Measurements from ENCODE around the gene POPDC2.
"Not testable (repeated sequence)": the region's sequence is repeated elsewhere in the genome, so short reads cannot be mapped to it uniquely, and the experiment has no call there.

POPDC2 gene, protein sequence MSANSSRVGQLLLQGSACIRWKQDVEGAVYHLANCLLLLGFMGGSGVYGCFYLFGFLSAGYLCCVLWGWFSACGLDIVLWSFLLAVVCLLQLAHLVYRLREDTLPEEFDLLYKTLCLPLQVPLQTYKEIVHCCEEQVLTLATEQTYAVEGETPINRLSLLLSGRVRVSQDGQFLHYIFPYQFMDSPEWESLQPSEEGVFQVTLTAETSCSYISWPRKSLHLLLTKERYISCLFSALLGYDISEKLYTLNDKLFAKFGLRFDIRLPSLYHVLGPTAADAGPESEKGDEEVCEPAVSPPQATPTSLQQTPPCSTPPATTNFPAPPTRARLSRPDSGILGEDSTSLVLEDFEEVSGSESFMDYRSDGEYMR

DNA sequence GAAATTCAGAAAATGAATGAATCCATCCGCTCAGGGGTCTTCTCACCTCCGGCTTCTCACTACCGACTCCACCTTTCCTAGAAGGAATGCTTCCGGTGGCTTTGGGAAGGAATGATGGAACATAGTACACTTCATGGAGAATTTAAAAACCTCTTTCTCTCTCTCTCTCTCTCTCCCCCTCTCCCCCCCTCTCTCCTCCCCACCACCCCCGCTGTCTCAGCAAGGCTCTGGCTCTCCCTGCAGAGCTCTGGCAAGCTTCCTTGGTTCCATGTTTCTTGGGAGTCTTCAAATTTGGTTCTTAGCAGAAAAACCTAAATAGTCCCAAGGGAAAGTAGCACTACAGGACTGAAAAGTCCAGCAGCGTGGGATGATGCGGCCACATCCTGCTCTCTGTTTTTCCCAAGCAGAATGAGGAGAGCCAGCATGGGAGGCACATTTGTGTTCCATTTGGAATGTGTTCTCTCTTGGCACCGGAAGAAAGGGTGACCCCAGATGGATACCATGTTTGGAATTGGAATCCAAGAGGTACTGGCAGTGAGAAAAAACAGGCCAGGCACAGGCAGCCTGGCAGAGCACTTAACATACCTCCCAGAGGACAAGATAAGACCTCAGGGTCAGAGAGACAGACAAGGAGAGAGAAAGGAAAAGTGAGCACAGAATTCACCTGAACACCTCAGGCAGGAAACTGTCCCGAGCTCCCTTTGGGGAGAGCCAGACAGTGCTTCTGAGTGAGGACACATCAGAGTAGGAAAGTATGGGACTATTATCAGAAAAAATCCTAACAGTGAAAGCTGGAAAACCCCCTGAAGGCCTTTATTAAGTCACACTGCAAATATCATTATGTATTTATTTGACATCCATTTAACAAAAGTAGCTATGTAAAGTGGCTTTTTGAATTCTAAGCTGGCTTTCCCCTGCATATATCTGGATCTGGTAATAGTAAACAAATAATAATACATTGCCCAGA, at the start of gene POPDC2:
Gene POPDC2 (minus strand): TSS at position 116 of the 967 bp plus-strand sequence. CDS start 166 bp downstream, outside the sequence.
- no peak for DNase-seq (ENCODE audit: extremely low read depth in 1 of 2, low read depth in 1 of 2)

DNA sequence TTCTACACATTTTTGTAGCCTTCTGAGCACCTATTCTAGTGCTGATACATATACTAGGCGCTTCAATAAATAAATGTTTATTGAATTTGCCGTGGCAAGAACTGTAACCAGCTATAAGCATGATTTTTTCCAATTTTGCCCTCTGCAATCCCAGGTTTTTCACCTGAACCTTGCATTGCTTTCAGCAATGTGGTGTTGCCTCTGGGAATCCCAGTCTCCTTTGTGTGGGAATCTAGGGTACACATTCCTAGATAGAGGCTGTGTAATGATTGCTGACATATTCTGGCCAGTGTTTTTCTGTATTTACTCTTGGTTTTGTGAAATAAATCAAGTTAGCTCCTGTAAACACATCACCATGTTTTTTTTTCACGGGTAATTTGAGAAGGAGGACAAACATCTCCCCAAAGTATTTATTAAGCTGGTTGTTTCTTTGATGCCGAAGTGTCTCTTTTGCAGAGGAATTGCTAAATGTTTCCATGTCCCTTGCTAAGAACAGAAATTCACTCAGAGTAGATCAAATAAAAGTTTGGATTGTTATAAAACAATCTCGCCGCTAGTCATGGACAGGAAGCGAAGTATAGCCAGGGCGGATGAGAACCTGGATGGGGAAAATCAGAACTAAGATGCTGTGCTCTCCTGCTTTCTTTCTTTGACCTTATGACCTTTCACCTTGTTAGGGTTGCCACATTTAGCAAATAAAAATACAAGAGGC, 43.6 kb upstream of the POPDC2 start:
- no peak for DNase-seq (ENCODE audit: extremely low read depth in 1 of 2, low read depth in 1 of 2)

DNA sequence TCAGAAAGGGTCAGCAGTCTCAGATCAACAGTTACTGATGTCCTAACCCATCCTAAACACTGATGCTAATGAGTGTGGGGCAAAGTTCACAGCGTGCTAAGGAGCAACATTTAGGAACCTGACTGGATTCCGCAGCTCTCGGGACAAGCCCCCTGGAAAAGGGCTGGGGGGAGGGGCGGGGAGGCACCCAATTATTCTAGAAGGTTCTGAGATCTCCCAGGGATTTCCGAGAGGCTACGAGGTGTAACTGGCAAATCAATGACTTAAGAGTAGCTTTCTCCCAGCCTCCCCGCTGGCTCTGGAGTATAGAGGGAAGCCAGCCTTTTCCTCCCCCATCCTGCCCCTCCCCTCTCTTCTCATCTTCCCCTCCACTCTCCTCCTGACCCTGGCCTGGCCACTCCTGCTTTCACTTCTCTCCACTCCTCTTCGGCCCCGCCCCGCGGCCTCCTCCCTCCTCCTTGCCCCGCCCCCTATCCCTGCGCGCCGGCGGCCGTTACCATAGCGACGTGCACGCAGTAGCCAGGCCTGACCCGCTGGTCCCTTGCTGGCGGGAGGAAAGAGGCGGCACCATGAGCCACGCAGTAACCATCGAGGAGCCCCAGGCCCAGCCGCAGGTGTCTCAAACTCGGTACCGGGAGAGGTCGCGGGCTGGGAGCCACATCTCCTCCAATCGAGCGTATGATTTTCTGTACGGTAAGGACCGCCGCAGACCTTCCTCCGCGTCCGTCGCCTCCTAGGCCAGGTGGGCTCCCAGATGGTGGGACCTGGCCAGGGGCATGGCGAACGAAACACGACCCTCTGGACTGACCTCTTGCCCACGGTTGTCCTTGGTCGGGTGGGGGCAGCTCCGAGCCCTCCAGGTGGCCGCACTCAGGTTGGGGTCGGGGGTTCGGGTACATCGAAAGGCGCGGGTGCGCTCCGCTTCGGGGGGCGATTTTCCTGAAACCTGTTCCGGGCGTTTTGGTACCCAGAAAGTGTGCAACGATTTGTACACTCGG, 42.4 kb upstream of the POPDC2 start, which contains the start of gene CFAP91:
Gene CFAP91 (plus strand): TSS at position 493 of the 998 bp plus-strand sequence. CDS start 77 bp downstream, at position 570.
- peak; percentile 71 to 82 for DNase-seq (ENCODE audit: extremely low read depth in 1 of 2, low read depth in 1 of 2)

DNA sequence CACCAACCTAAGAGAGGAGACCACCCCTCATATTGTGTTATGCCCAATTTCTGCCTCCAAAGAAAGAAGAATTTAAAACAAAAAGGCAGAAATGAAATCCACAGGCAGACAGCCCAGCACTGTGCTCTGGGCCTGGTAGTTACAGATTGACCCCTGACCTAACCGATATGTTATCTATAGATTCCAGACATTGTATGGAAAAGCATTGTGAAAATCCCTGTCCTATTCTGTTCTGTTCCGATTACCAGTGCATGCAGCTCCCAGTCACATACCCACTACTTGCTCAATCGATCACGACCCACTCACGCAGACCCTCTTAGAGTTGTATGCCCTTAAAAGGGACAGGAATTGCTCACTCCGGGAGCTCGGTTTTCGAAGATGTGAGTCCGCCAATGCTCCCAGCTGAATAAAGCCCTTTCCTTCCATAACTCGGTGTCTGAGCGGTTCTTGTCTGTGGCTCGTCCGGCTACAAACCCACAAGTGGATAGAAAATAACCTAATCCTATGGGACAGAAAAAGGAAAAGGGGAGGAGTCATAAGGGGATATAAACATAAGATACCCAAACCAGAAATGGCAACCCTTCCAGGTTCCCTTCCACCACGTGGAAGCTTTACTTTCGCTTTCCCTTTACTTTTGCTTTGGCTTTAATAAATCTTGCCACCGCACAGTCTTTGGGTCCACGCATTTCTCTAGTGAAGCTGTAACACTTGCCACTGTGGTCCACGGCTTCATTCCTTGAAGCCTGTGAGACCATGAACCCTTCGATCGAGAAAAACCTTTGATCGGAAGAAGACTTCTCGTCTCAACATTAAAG, 40.7 kb upstream of the POPDC2 start:
- DNase-seq (ENCODE audit: extremely low read depth in 1 of 2, low read depth in 1 of 2): no peak

DNA sequence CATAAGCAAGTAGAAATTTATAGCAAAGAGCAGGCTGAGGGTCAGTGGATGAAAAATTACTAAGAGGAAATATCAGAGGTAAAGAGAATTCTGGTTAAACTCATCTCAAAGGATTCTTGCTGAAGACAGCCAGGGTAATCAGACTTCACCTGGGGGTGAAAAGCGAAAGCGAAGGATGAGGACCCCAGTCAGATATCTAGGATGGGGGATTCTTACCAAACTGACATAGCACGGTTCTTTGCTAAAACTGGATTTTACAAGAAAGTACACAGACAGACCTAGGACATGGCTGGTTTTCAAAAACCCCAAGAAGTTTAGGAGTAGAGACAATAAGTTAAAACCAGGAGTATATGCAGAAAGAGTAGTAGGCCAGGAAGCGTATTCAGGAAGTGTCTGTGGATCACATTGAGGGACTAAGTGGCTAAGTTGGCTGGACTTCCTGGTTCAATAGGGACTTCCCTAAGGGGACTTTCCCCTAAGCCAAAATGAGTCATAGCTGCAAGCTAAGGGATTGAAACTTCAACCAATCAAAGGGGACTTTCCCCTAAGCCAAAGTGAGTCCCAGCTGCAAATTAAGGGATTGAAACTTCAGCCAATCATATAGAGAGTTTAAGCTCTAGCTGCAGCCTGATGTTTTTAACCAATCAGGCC, 40.0 kb upstream of the POPDC2 start:
- DNase-seq (ENCODE audit: extremely low read depth in 1 of 2, low read depth in 1 of 2): no peak

DNA sequence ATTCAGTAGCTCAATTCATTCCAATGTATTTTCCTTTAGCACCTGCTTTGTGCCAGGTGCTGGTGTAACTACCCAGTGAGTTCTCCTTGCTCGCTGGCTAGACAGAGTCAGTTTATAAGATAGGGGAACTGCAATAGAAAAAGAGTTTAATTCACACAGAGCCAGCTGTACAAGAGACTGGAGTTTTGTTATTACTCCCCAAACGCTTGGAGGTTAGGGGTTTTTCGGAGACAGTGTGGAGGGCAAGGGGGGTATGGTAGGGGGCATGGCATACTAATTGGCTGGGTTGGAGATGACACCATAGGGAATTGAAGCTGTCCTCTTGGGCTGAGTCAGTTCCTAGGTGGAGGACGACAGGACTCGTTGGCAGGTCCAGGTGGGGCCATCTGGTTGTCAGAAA, 37.0 kb upstream of the POPDC2 start:
- no peak for DNase-seq (ENCODE audit: extremely low read depth in 1 of 2, low read depth in 1 of 2)

DNA sequence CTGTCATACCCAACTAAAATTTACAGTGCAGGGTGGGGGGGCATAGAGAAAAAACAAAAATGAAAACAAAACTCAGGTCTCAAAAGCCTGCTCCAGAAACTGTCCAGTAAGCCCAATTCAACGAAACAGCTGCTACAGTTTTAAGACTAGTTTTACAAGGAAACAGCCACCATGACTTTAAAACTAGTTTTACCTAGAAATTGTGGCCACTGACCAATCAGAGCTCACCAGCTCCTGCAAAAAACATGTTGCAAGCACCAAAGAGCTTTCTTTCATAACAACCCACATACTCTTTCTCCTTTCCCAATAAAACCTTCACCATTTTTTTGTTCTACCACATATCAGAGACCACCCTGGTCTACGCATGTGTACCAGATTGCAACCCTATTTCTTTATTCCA, 35.1 kb upstream of the POPDC2 start:
- no peak for DNase-seq (ENCODE audit: extremely low read depth in 1 of 2, low read depth in 1 of 2)

DNA sequence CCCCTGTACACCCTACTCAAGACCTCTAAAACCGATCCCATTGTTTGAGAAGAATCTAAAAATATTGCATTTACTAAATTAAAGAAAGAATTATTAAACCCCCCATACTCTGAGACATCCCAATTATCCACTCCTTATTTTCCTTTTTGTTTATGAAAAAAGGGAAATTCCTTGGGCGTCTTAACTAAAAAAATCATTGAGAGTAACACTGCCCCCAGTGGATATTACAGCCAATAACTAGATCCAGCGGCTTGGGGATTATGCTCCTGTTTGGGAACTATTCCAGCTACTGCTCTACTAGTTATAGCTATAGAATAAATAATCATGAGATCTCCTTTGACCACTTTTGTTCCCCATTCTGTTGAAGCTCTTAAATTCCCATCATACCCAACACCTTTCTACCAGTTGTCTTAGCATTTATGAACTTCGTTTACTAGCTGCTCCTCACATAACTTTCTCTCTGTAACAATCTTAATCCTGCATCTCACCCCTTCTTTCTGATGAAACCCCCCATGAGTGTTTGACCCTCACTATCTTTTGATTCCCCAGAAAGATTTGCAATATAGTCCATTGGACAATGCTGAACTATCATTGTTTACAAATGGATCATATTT, 29.8 kb upstream of the POPDC2 start:
- no peak for DNase-seq (ENCODE audit: extremely low read depth in 1 of 2, low read depth in 1 of 2)

DNA sequence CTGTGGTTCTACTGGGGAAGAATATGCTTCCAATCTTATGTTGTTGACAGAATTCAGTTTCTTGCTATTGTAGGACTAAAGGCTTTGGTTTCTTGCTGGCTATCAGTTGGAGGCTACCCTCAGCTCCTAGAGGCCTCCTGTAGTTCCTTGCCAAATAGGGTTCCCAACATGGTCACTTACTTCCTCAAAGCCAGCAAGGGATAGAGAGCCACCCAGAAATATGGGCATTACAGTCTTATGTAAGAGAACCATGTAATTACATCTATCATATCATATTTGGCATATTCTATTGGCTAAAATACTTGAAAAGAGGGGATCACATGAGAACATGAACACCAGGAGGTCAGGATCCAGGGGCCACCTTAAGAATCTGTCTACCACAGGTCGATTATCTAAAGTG, 23.0 kb upstream of the POPDC2 start:
- DNase-seq (ENCODE audit: extremely low read depth in 1 of 2, low read depth in 1 of 2): no peak

DNA sequence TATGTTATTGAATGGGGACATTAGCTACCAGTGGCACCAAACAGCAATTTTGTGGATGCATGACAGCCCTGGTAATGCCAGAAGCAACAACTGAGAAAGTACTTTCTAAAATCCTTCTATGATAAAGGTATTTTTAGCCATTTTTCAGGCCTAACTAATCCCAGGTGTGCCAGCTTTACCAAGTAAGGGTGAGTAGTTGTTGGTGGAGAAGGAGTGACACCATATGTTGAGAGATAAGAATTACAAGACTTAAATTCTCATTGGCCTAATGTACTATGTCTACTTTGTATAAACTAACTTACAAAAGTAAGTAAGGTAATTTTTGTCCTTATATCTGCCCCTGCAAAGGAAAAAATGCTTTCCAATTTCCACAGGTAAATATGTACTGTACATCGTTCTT, 20.9 kb upstream of the POPDC2 start:
- DNase-seq (ENCODE audit: extremely low read depth in 1 of 2, low read depth in 1 of 2): no peak

DNA sequence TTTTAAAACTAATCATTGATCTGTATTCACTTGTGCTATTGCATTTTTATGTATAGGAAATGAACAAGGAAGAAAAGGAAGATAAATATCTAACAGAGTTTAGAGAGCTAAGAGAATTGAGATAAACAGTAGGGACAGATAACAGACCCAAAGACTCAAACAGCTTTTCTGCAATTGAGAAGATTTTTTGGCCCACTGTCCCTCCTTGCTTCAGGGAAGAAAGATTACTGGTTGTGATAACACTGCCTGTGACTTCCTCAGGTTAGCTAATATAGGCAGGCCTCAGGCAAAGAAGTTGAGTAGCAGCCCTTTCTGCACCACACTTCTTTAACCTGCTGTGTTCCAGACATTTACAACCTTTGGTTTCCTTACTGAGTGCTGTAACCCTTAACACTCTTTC, 19.5 kb upstream of the POPDC2 start:
- no peak for DNase-seq (ENCODE audit: extremely low read depth in 1 of 2, low read depth in 1 of 2)

DNA sequence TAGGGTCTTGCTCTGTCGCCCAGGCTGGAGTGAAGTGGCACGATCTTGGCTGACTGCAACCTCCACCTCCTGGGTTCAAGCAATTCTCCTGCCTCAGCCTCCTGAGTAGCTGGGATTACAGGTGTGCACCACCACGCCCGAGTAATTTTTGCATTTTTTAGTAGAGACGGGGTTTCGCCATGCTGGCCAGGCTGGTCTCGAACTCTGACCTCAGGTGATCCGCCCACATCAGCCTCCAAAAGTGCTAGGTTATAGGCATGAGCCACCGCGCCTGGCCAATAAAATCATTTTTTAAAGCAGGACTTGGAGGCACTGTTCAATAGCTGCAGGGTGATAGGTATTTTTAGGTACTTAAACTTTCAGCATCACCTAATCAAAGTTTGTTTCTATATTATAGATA, 17.8 kb upstream of the POPDC2 start:
- not testable (repeated sequence) for DNase-seq (ENCODE audit: extremely low read depth in 1 of 2, low read depth in 1 of 2)

DNA sequence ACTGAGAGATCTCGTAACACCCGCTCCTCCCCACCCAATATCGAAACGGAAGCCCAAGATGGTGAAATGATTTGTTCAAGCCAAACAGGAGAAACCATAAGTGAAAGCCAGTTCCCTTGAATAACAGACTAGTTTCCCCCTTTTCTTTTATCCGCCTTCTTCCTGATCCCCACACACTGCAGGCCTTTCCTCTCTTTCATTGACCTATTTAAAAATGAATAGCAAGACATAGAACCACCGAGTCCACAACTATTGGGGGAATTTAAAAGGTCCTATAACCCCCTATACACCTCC, 17.2 kb upstream of the POPDC2 start:
- no peak for DNase-seq (ENCODE audit: extremely low read depth in 1 of 2, low read depth in 1 of 2)

DNA sequence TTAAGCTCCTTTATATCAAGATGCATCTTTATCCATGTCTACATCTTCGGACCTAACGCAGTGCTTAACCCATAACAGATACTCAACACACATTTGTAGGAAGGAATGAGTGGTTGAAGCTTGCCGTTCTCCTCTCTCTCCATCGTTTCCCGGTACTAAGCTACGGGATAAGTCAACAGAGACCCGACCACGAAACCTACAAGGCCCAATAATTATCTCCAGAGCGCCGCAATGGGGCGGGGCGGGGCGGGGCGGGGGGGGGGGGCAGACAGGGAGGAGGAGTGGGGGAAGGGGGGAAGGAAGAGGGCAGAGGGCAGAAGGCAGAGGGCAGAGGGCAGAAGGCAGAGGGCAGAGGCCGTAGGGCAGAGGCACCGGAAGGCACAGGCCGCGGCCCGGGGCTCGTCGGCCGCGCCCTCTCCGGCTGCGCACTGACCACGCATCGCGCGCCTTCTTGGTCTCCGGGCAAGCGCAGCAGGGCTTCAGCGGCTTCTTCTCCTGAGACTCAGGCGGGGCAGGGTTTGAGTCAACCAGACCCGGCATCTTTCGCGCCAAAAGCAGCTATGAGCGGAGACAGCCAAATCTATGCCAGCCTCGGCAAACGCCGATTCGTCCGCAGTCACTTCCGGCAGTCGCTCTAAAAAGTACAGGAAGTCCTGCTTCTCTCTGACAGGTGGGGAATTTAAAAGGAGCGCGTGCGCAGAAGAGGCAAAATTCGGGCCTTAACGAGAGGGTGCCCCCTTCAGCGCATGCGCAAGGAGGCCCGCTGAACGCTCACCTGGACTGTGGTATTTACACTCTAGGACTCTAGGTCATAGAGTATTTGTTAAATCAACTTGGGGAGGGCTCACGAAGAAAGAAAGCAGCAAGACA, 16.6 kb upstream of the POPDC2 start, which contains the start of gene COX17:
Gene COX17 (minus strand): TSS at position 636 of the 870 bp plus-strand sequence. CDS start 96 bp downstream, at position 540.
- DNase-seq (ENCODE audit: extremely low read depth in 1 of 2, low read depth in 1 of 2): peak; percentile 85 to 93

DNA sequence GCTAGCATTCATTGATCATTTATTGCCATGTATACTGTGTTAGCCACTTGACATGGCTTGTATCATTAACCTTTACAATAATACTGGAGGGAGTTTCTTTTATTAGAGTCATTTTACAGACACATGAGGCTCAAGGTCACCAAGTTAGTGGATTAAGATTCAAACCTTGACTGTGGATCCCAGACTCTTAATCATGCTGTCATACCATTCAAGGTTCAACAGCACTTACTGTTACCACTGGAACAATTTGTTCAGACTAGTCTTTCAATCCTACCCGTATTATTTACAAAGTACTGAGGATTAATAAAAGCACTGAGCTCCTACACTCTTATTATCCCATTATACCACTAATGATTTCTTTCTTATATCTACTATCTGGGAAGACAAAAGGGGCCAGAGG, 15.6 kb upstream of the POPDC2 start:
- no peak for DNase-seq (ENCODE audit: extremely low read depth in 1 of 2, low read depth in 1 of 2)

DNA sequence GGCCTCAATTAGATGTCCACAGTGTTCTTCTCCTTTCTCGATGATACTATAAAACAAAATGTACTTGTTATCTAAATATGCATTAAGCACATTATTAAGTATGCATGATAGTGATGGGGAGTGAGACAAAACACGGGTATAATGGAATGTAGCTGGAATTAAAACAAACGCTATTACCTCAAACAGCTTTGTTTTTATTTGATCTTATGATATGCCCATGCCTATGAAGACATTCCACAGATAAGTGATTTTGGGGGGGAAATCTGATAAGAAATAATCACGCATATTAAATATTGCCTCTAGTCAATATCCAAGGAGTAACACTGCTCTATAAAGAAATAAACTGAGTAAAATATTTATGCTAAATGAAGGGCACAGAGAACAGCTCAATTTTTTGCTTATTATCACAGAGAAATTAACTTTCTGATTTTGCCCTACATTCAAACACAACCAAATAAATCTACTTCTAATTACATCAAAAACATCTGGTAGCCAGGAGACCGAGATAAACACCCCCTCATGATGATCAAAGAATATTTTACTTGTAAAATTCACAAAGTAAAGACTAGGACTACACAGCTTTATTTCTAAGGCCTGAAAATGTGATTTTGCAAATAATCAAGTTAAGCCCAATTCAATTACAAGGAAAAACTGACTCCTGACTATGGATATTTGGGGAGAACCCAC, 14.9 kb upstream of the POPDC2 start:
- no peak for DNase-seq (ENCODE audit: extremely low read depth in 1 of 2, low read depth in 1 of 2)

DNA sequence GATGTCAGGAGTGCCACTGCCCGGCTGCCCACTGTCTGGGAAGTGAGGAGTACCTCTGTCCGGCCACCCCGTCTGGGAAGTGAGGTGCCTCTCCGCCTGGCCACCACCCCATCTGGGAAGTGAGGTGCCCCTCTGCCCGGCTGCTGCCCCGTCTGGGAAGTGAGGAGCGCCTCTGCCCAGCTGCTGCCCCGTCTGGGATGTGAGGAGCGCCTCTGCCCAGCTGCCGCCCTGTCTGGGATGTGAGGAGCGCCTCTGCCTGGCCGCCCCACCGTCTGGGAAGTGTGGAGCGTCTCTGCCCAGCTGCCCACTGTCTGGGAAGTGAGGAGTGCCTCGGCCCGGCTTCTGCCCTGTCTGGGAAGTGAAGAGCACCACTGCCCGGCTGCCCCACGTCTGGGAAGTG, 13.5 kb upstream of the POPDC2 start:
- DNase-seq (ENCODE audit: extremely low read depth in 1 of 2, low read depth in 1 of 2): no peak

Data from stimulated activated CD8-positive, alpha-beta memory T cell treated with anti-CD3 and anti-CD28 coated beads, Interleukin-7, amount 100 ng/mL, for 48 hours (primary cell).